Body of pancreas (tissue), 4 donors: ENCODE data around the gene G6PD. TPM values are rescaled to one million over a fixed set of nuclear protein-coding genes. Genes with fewer than 3 reads are reported as not detected.

Source experiments
- ATAC-seq: fragments of 150-250 bp; one replicate; pipeline ENCODE4 v1.9.1; 2016
- DNase-seq, 4 donors: peaks; one replicate each; pipeline ENCODE4 v3.0.0-alpha.2; 2019
- H3K27ac ChIP-seq, 4 donors: fragments of 200-600 bp; sonication (generic); 1 replicate in 3 of 4; 2 replicates in 1 of 4; pipeline versions ENCODE4 v1.5.1 to v1.6.1; 2016 to 2019; ENCODE audit warnings: mild to moderate bottlenecking in 1 of 4, mixed read lengths in 1 of 4, moderate library complexity in 1 of 4
- H3K27me3 ChIP-seq, 2 donors: fragments of 200-600 bp; sonication (generic); one replicate each; pipeline ENCODE4 v1.6.0; 2016; ENCODE audit warnings: mild to moderate bottlenecking in 1 of 2
- H3K36me3 ChIP-seq, 2 donors: fragments of 200-600 bp; sonication (generic); replicated peaks in 1 of 2; 2 replicates each; pipeline ENCODE4 v1.5.1; 2016; ENCODE audit warnings: low read depth in 2 of 2; ENCODE audit not compliant: insufficient read depth in 1 of 2
- H3K4me1 ChIP-seq: fragments of 200-600 bp; sonication (generic); one replicate; pipeline ENCODE4 v1.6.0; 2016
- H3K4me3 ChIP-seq, 2 donors: fragments of 200-600 bp; sonication (generic); 1 replicate in 1 of 2; 2 replicates in 1 of 2; pipeline ENCODE4 v1.5.1; 2016 to 2019
- H3K9me3 ChIP-seq, 3 donors: fragments of 200-600 bp; sonication (generic); 1 replicate in 2 of 3; 2 replicates in 1 of 3; pipeline ENCODE4 v1.5.1; 2016
- POLR2A ChIP-seq, 3 donors: fragments of 450-650 bp; IDR thresholded peaks; one replicate each; pipeline ENCODE4 v1.6.1; 2016; ENCODE audit warnings: antibody characterized with exemption in 3 of 3, mild to moderate bottlenecking in 2 of 3
- WGBS, 2 donors: methylation state at CpG; one replicate each; pipeline ENCODE4 v1.1.5; 2017; 5-methylcytosine and 5-hydroxymethylcytosine counted together
- intact Hi-C: fragments of 100-400 bp; cut with DNase I; formaldehyde crosslinking; loops from one replicate; pipeline ENCODE4 v1.15.1; 2023
- total RNA-seq, 2 donors: library from RNA; depleted of rRNA; stranded (reverse); fragments of >200 nt; gene quantifications; one replicate each; pipeline ENCODE4 v1.1.0, GENCODE V29; 2016
- TF ChIP-seq, protein P1 (sequence below), 7 experiments: fragments of 450-650 bp in 4 of 7; fragments of 200-600 bp in 3 of 7; sonication (generic) in 3 of 7; IDR thresholded peaks; one replicate each; pipeline ENCODE4 v1.5.1; 2016 to 2019; ENCODE audit warnings: antibody characterized with exemption in 7 of 7

G6PD gene
- total RNA-seq, 2 donors from 2014 or later = 7.6 to 16.1 TPM

DNA sequence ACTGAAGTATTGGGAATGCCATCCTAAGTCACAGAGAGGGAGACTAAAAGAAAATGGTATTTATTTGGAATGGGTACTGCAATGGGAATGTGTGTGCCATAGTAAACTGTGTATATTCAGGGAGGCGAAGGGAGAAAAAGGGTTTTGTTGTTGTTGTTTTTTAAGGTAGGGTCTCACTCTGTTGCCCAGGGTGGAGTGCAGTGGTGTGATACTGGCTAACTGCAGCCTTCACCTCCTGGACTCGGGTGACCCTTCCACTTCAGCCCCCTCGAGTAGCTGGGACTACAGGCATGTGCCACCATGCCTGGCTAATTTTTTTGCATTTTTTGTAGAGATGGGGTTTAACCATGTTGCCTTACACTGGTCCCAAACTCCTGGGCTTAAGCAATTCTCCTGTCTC lies 51.9 kb downstream of the G6PD start:
- 56 to 73% methylated on average over 3 of the region's 3 CpGs for WGBS, 2 donors
- Histone ChIP-seq H3K27me3 (no peaks in the 10 kb centered on the region), H3K36me3 (no peaks in the 10 kb centered on the region), H3K27ac (no peak overlapping the region), H3K4me3 (no peak overlapping the region), H3K4me1 (peaks cover 1% of the 10 kb centered on the region), H3K9me3 (no peaks in the 10 kb centered on the region)
- no peak for DNase-seq
- no peak for ATAC-seq
- TF ChIP-seq, protein P1, sequence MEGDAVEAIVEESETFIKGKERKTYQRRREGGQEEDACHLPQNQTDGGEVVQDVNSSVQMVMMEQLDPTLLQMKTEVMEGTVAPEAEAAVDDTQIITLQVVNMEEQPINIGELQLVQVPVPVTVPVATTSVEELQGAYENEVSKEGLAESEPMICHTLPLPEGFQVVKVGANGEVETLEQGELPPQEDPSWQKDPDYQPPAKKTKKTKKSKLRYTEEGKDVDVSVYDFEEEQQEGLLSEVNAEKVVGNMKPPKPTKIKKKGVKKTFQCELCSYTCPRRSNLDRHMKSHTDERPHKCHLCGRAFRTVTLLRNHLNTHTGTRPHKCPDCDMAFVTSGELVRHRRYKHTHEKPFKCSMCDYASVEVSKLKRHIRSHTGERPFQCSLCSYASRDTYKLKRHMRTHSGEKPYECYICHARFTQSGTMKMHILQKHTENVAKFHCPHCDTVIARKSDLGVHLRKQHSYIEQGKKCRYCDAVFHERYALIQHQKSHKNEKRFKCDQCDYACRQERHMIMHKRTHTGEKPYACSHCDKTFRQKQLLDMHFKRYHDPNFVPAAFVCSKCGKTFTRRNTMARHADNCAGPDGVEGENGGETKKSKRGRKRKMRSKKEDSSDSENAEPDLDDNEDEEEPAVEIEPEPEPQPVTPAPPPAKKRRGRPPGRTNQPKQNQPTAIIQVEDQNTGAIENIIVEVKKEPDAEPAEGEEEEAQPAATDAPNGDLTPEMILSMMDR (IDR thresholded peaks at IDR 0.05) = no peak
- TF ChIP-seq POLR2A (IDR thresholded peaks at IDR 0.05) = no peak
- intact Hi-C loops = no loop called here

DNA sequence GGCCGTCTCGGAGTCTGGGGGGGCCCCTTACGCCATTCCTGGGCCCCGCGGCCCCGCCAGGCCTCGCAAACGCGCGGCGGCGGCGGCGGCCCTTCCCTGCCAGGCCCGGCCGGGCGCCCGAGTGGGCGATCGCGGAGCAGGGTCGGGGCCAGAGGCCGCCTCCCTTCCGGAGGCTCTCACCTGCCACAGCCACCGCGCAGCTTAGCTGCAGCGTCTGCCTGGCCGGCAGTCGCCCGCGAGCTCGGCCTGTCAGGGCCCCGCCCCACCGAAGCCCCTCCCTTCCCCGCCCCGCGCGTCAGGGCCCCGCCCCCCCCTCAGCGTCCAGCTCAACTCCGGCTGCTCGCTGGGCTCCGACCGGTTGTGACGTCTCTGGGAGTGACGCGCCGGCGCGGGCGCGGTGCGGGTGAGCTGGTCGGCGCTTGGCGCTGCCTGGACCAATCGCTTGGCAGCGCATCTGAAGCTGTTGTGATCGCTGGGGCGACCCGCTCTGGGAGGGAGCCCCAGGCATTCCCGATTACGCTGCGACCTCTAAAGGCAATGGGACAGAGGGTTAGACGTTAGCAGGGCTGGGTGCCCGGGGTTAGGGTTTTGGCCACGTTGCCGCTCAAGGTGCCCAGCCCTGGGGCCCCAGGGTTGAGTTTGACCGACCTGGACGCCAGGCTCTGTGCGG lies 56.1 kb downstream of the G6PD start, which contains the start of gene SLC10A3:
Gene SLC10A3 (minus strand): TSS at position 216 of the 670 bp plus-strand sequence. CDS start 1,689 bp downstream, outside the sequence.
- ATAC-seq = peak; percentile 86
- Histone ChIP-seq H3K27me3 (no peaks in the 10 kb centered on the region), H3K4me3 (peak within 1 kb of the TSS; percentile 2 to 17), H3K4me1 (peaks cover 34% of the 10 kb centered on the region), H3K36me3 (no peaks in the 10 kb centered on the region), H3K27ac (peak within 1 kb of the TSS; percentile 82 to 97 (median 93)), H3K9me3 (no peaks in the 10 kb centered on the region)
- TF ChIP-seq POLR2A (IDR thresholded peaks at IDR 0.05) = peak; percentile 91 to 93 (median 91)
- TF ChIP-seq, protein P1 (IDR thresholded peaks at IDR 0.05) = peak in 1 of 7 experiments; percentile 5
- 0% methylated on average over 3 of the region's 71 CpGs; no CpG with 5 or more reads in 1 of the 2 donors for WGBS, 2 donors
- intact Hi-C loops = no loop called here
- peak; percentile 92 to 96 (median 94) for DNase-seq

DNA sequence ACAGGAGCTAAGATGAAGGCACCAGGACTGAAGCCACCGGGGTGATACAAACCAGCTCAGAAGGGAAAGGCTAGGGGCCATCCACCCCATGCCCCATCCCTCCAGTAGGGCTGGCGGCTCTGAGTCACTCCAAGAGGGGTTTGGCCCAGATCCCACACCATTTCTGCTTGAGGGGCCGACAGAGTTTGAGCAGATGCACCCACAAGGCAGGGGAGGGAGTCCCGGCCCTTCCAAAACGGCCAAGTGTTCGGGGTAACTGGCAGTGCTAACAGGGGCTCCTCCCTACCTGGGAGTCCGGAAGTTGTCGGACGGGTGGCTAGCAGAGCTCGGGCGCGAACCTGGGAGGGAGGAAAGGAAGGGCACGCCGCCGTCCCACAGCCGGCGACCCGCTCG lies 56.6 kb downstream of the G6PD start:
- no peak for TF ChIP-seq POLR2A (IDR thresholded peaks at IDR 0.05)
- TF ChIP-seq, protein P1 (IDR thresholded peaks at IDR 0.05) = no peak

DNA sequence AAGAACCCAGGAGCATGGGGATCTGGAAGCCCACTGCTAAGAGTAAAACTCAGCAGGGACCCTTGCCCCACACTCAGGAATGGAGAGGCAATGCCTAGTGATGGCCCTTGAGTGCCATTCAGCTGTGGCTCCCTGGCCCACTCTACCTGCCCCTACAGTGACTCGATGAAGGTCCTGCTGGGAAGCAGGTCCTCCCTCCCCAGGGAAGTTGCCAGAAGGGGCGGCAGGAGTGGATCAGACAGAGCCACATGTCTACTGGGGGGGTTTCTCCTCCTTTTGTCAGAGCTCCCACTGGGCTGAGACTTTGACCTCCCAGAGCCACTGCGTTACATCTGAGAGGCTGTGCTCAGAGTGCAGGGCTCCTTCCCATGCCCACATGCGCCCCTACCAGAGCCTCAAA lies 57.5 kb downstream of the G6PD start:
- no peak for DNase-seq
- intact Hi-C loops = no loop called here
- no peak for ATAC-seq
- Histone ChIP-seq H3K36me3 (no peaks in the 10 kb centered on the region), H3K27me3 (no peaks in the 10 kb centered on the region), H3K27ac (peak overlapping the region in 2 of 4 donors; percentile 96 to 97), H3K9me3 (no peaks in the 10 kb centered on the region), H3K4me1 (peaks cover 47% of the 10 kb centered on the region), H3K4me3 (no peak overlapping the region)
- 78% methylated on average over 4 of the region's 4 CpGs; no CpG with 5 or more reads in 1 of the 2 donors for WGBS, 2 donors
- no peak for TF ChIP-seq POLR2A (IDR thresholded peaks at IDR 0.05)
- TF ChIP-seq, protein P1 (IDR thresholded peaks at IDR 0.05) = no peak

More for the DNA sequence above, 56.6 kb downstream of the G6PD start:
- peaks cover 39% of the 10 kb centered on the region for H3K4me1 ChIP-seq
- peak overlapping the region; percentile 2 to 17 for H3K4me3 ChIP-seq
- no peaks in the 10 kb centered on the region for H3K27me3 ChIP-seq
- DNase-seq (peak; percentile 25 to 36 (median 33)), ATAC-seq (peak; percentile 4)
- intact Hi-C loops = no loop called here
- 0% methylated on average over 1 to 13 of the region's 19 CpGs for WGBS, 2 donors
- H3K27ac ChIP-seq = peak overlapping the region; percentile 82 to 97 (median 93)
- no peaks in the 10 kb centered on the region for H3K36me3 ChIP-seq
- H3K9me3 ChIP-seq = no peaks in the 10 kb centered on the region
